ENCODE measurements around the gene HTRA3.

HTRA3 gene

GRCh38 chr4:8355864-8356565, 86.5 kb downstream of the HTRA3 start:
- DNase-seq (ENCODE audit: low read depth in 2 of 2), result no peak

Data from stimulated activated CD8-positive, alpha-beta memory T cell treated with anti-CD3 and anti-CD28 coated beads, Interleukin-2, amount 100 ng/mL, for 1 hour (primary cell).